Heart right ventricle (tissue), 16 donors: ENCODE results near the gene PTPN9. TPM values are rescaled to one million over a fixed set of nuclear protein-coding genes. Genes with fewer than 3 reads are reported as not detected.

ENCODE experiments used
- ATAC-seq, 8 donors: fragments of 200-7000 bp; cut with Tn5 transposase; one replicate each; pipeline ENCODE4 v1.9.1; 2020; ENCODE audit warnings: mild to moderate bottlenecking in 8 of 8, moderate library complexity in 8 of 8, moderate number of reproducible peaks in 1 of 8
- DNase-seq, 2 donors: peaks; one replicate each; pipeline ENCODE4 v3.0.0-alpha.2; 2020
- H3K27ac ChIP-seq, 10 donors: fragments of 200-600 bp; sonication (generic) in 2 of 10; one replicate each; pipeline versions ENCODE4 v1.5.0 to v1.8.0; 2020 to 2022; ENCODE audit warnings: mild to moderate bottlenecking in 3 of 10
- H3K27me3 ChIP-seq, 7 donors: fragments of 200-600 bp; one replicate each; pipeline ENCODE4 v1.8.0; 2021 to 2022; ENCODE audit warnings: mild to moderate bottlenecking in 2 of 7
- H3K36me3 ChIP-seq, 9 donors: fragments of 200-600 bp; sonication (generic) in 1 of 9; one replicate each; pipeline versions ENCODE4 v1.5.0 to v1.8.0; 2020 to 2022; ENCODE audit warnings: mild to moderate bottlenecking in 2 of 9
- H3K4me1 ChIP-seq, 9 donors: fragments of 200-600 bp; sonication (generic) in 1 of 9; one replicate each; pipeline versions ENCODE4 v1.5.0 to v1.8.0; 2020 to 2022; ENCODE audit warnings: mild to moderate bottlenecking in 4 of 9
- H3K4me3 ChIP-seq, 10 donors: fragments of 200-600 bp; sonication (generic) in 2 of 10; one replicate each; pipeline versions ENCODE4 v1.5.0 to v1.8.0; 2020 to 2022; ENCODE audit warnings: mild to moderate bottlenecking in 7 of 10, moderate library complexity in 2 of 10
- H3K9me3 ChIP-seq, 11 donors: fragments of 200-600 bp in 10 of 11; sonication (generic) in 2 of 11; one replicate each; pipeline versions ENCODE4 v1.5.0 to v1.8.0; 2013 to 2022; ENCODE audit warnings: mild to moderate bottlenecking in 2 of 11, control low read depth in 1 of 11, moderate library complexity in 1 of 11
- WGBS, 2 donors: extraction: QIAGEN DNeasy Blood & Tissue Kit; methylation state at CpG; one replicate each; pipeline ENCODE4 v1.1.7; 2013; ENCODE audit warnings: inconsistent platforms in 1 of 2; 5-methylcytosine and 5-hydroxymethylcytosine counted together
- intact Hi-C, 10 donors: fragments of 100-400 bp; cut with DNase I; formaldehyde crosslinking; loops; one replicate each; pipeline versions ENCODE4 v1.11.1 to v1.14.2; 2022
- polyA plus RNA-seq, 2 donors: library from polyadenylated mRNA; stranded (reverse); fragments of 200-250 nt; gene quantifications; one replicate each; pipeline ENCODE4 v1.2.3, GENCODE V29; 2013
- total RNA-seq, 10 donors: library from RNA; stranded (reverse); fragmentation: NEBNext Ultra II Directional in 3 of 10; extraction: Animal tissue kit (Norgen Biotek cat#: 25700) in 3 of 10; gene quantifications; one replicate each; pipeline versions ENCODE4 v1.2.1 to v1.2.4, GENCODE V29; 2021 to 2023
- TF ChIP-seq, protein P1 (sequence below), 9 donors: fragments of 200-600 bp; sonication (generic) in 2 of 9; IDR thresholded peaks; one replicate each; pipeline versions ENCODE4 v1.5.0 to v1.8.0; 2021 to 2022; ENCODE audit warnings: antibody characterized with exemption in 9 of 9, mild to moderate bottlenecking in 5 of 9, moderate library complexity in 1 of 9
- donor health status: Arrhythmogenic right ventricular cardiomyopathy.
- donor health status: ischemic (EF 13 %, LVEDD 7.1; RV severe dilation, severe dysfunction).
- donor health status: healthy with polysubstance abuse.
- donor health status: DM: no; HTN: yes; CAD: no.
- donor health status: DM: no; HTN: no; CAD: no.
- donor health status: ischemic (EF 25% LVEDD 6.9; RV normal size, moderate dysfunction).
- donor health status: ischemic (EF 25% LVEDD 5.7; RV mildly dilated, moderate dysfunction).
- donor health status: healthy.
- donor health status: DM: yes; HTN: yes; CAD: no.
- donor health status: Ischemic cardiomyopathy.
- donor health status: ischemic (EF 35%, LVEDD 5.7; RV mildly dilated, moderate dysfunction).
- donor health status: nonischemic (EF 11% LVEDD 7.7; RV severe dilation, severe dysfunction).
- donor health status: DM: yes; HTN: yes; CAD: no.
- donor health status: PGD.
- donor health status: ischemic (EF 29% LVEDD 5.4; RV normal size, mild dysfunction).
- donor health status: nonischemic (EF 23%, LVEDD 6.1; RV moderate dilation, normal function).

Gene PTPN9
- total and polyA plus RNA-seq, 12 donors: 2.0 to 11.0 (median 8.0) TPM

DNA sequence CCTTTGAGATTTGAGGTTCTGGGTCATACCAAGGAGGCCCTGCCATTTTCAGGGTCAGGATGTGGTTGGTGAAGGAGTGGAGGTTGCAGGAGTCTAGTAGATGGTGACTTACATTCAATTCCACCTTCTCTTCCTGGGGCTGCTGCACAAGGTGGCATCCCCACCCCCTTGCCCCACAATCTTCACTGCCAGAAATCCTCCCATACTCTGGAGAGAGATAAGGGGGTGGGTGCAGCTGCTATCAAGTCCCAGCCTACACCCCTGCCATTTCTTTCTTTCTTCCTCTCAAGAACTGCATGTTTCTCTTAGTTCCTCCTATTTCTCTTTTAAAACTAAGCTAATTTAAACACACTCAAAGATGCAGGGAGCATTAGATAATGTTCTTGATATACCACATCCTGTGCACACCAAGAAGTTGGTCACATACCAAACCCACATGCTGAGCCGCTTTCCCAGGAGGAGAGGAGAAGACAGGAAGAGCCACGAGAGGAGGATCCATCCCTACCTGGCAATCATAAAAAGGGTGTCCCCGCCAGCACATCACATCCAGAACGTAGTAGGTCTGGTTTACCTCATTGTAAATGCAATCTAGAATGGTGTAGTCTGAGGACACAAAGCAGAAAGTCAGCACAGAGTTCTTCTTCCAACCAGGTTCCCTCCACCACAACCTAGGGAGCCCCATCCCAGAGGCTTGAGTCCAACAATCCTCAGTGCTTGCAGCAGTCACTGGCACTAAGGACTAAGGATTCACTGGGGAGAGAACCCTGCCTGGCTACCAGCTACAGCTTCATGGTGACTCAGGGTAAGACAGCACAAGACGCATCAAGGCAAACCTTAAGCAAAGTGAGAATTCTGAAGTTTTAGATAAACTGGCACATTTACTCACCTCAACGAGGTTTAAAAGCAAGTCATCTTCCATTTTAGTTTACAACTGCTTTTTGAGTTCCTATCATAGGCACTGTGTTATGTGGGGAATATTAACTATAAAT is 27.9 kb upstream of the PTPN9 start:
- Histone ChIP-seq H3K9me3 (no peaks in the 10 kb centered on the region), H3K27ac (peak overlapping the region in 1 of 10 donors; percentile 42), H3K4me1 (peaks cover 0 to 16% (median 0%) of the 10 kb centered on the region in 9 donors), H3K4me3 (no peak overlapping the region), H3K36me3 (peaks cover 0 to 98% (median 48%) of the 10 kb centered on the region in 9 donors), H3K27me3 (no peaks in the 10 kb centered on the region)
- intact Hi-C loops: loop anchor here in 2 of 10 donors (10.0 kb wide), 2 partner anchors 92 to 142 kb away; no protein-coding TSS in a partner anchor
- no peak for DNase-seq
- TF ChIP-seq, protein P1, sequence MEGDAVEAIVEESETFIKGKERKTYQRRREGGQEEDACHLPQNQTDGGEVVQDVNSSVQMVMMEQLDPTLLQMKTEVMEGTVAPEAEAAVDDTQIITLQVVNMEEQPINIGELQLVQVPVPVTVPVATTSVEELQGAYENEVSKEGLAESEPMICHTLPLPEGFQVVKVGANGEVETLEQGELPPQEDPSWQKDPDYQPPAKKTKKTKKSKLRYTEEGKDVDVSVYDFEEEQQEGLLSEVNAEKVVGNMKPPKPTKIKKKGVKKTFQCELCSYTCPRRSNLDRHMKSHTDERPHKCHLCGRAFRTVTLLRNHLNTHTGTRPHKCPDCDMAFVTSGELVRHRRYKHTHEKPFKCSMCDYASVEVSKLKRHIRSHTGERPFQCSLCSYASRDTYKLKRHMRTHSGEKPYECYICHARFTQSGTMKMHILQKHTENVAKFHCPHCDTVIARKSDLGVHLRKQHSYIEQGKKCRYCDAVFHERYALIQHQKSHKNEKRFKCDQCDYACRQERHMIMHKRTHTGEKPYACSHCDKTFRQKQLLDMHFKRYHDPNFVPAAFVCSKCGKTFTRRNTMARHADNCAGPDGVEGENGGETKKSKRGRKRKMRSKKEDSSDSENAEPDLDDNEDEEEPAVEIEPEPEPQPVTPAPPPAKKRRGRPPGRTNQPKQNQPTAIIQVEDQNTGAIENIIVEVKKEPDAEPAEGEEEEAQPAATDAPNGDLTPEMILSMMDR (IDR thresholded peaks at IDR 0.05): no peak
- WGBS, 2 donors: 86 to 90% methylated on average over 6 of the region's 6 CpGs
- ATAC-seq: no peak

DNA sequence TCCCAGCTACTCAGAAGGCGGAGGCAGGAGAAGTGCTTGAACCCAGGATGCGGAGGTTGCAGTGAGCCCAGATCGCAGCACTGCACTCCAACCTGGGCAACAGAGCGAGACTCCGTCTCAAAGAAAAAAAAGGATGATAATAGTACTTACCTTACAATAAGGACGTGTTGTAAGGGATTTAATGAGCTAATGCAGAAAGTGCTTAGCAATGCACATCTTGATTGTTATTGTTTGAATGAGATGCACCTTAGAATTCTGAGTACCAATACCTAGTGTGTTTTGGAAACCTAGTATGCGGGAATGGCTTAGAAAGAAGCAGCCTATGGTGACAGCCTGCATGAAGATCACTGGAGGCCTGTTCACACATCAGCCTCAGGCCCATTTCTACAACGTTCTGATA is 26.9 kb upstream of the PTPN9 start:
- peaks cover 0 to 16% (median 0%) of the 10 kb centered on the region in 9 donors for H3K4me1 ChIP-seq
- ATAC-seq: no peak
- no peaks in the 10 kb centered on the region for H3K9me3 ChIP-seq
- no peak for DNase-seq
- intact Hi-C loops: loop anchor here in 2 of 10 donors (10.0 kb wide), 2 partner anchors 91 to 141 kb away; no protein-coding TSS in a partner anchor
- WGBS, 2 donors: 91 to 94% methylated on average over 8 of the region's 8 CpGs
- H3K27me3 ChIP-seq: no peaks in the 10 kb centered on the region
- peak overlapping the region in 1 of 10 donors; percentile 42 for H3K27ac ChIP-seq
- peaks cover 0 to 98% (median 48%) of the 10 kb centered on the region in 9 donors for H3K36me3 ChIP-seq
- H3K4me3 ChIP-seq: no peak overlapping the region
- TF ChIP-seq, protein P1 (IDR thresholded peaks at IDR 0.05): no peak

DNA sequence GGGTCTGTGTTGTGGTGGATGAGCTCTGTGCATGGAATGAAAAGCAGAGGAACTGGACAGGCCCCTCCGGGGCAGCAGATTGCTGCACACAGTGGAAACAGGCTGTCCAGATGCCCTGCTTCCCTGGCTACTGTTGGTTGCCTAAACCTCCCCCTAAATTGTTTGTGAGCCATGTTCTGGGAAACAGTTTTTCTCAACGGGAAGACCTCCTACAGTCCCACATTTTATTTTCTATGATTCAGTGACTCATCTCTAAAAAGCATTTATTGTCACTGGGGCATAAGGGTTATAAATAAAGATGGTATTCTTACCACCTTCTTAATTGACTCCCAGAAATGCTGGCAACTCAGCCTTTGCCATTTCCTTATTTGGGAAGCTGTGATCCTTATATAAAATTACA is 20.3 kb upstream of the PTPN9 start:
- Histone ChIP-seq H3K27ac (no peak overlapping the region), H3K36me3 (peaks cover 0 to 98% (median 23%) of the 10 kb centered on the region in 9 donors), H3K9me3 (no peaks in the 10 kb centered on the region), H3K27me3 (no peaks in the 10 kb centered on the region), H3K4me1 (peaks cover 0 to 20% (median 13%) of the 10 kb centered on the region in 9 donors), H3K4me3 (no peak overlapping the region)
- TF ChIP-seq, protein P1 (IDR thresholded peaks at IDR 0.05): no peak
- intact Hi-C loops: loop anchor here in 1 of 10 donors (10.0 kb wide), 1 partner anchor 1315 kb away; no protein-coding TSS in a partner anchor
- DNase-seq (no peak), ATAC-seq (no peak)
- 67 to 73% methylated on average over 2 of the region's 2 CpGs for WGBS, 2 donors

DNA sequence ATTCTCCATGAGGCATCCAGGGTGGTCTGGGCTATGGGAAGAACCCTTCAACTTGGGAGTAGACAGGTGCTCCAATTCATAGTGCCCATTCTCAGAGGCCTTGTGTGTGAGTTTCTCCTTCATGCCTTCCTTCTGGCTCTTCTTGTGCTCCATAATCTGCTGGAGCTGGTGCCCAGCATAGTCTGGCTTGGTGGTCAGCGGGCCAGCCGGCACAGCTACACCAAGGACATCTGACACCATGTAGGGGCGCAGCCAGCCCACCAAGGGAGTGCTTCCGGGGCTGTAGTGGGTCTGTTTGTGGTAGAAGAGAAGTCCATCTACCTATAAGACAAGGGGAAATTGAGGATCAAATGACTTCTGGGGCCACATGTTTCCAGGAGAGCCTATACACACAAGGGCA is 19.2 kb upstream of the PTPN9 start:
- Histone ChIP-seq H3K36me3 (peaks cover 0 to 98% (median 23%) of the 10 kb centered on the region in 9 donors), H3K4me1 (peaks cover 0 to 20% (median 13%) of the 10 kb centered on the region in 9 donors), H3K9me3 (no peaks in the 10 kb centered on the region), H3K27me3 (no peaks in the 10 kb centered on the region), H3K4me3 (no peak overlapping the region), H3K27ac (peak overlapping the region in 1 of 10 donors; percentile 26)
- TF ChIP-seq, protein P1 (IDR thresholded peaks at IDR 0.05): no peak
- intact Hi-C loops: loop anchor here in 1 of 10 donors (10.0 kb wide), 1 partner anchor 1316 kb away; no protein-coding TSS in a partner anchor
- ATAC-seq: no peak
- WGBS, 2 donors: 86 to 96% methylated on average over 4 of the region's 4 CpGs
- no peak for DNase-seq
